H1 (cell line): ENCODE measurements around the gene TCEAL1. TPM values are rescaled to one million over a fixed set of nuclear protein-coding genes. Genes with fewer than 3 reads are reported as not detected.

Experiments used
- ATF2 ChIP-seq: IDR thresholded peaks from 2 replicates; pipeline ENCODE4 v1.6.1; 2012; ENCODE audit warnings: low read length, inconsistent platforms
- CHD7 ChIP-seq: fragments of 300-600 bp; sonication (generic); IDR thresholded peaks from 2 replicates; pipeline ENCODE4 v1.7.1; 2012; ENCODE audit warnings: low read length, moderate library complexity, mild to moderate bottlenecking, inconsistent platforms; ENCODE audit not compliant: insufficient replicate concordance
- EP300 ChIP-seq, 2 experiments: IDR thresholded peaks; 1 replicate in 1 of 2; 2 replicates in 1 of 2; pipeline ENCODE4 v1.6.1; 2011 to 2012; ENCODE audit warnings: low read depth in 2 of 2, low read length in 2 of 2, mild to moderate bottlenecking in 2 of 2, borderline replicate concordance in 1 of 2, inconsistent platforms in 1 of 2, moderate library complexity in 1 of 2
- HDAC2 ChIP-seq, 2 experiments: fragments of 300-600 bp in 1 of 2; sonication (generic) in 1 of 2; IDR thresholded peaks; 2 replicates each; pipeline ENCODE4 v1.6.1; 2011 to 2012; ENCODE audit warnings: low read depth in 2 of 2, low read length in 2 of 2, mild to moderate bottlenecking in 2 of 2, moderate library complexity in 2 of 2, borderline replicate concordance in 1 of 2, inconsistent platforms in 1 of 2
- JUN ChIP-seq: IDR thresholded peaks from 2 replicates; pipeline ENCODE4 v1.6.1; 2011; ENCODE audit warnings: low read depth, mild to moderate bottlenecking, improper control_type of control experiment, low read length
- KDM1A ChIP-seq: fragments of 200-600, 300-600 bp; sonication (generic); IDR thresholded peaks from 2 replicates; pipeline ENCODE4 v1.7.1; 2016; ENCODE audit warnings: mild to moderate bottlenecking, low read length, borderline replicate concordance
- NRF1 ChIP-seq: IDR thresholded peaks from 2 replicates; pipeline ENCODE4 v1.6.1; 2011; ENCODE audit warnings: mild to moderate bottlenecking, low read depth, low read length, improper control_type of control experiment
- POLR2A ChIP-seq, 2 experiments: IDR thresholded peaks; 1 replicate in 1 of 2; 2 replicates in 1 of 2; pipeline ENCODE4 v1.6.1; 2011; ENCODE audit warnings: low read depth in 2 of 2, low read length in 2 of 2, mild to moderate bottlenecking in 2 of 2; ENCODE audit errors: control extremely low read depth in 1 of 2
- SP4 ChIP-seq: IDR thresholded peaks from 2 replicates; pipeline ENCODE4 v1.6.1; 2012; ENCODE audit warnings: low read length, inconsistent platforms
- TAF7 ChIP-seq: optimal IDR thresholded peaks from 2 replicates; pipeline ENCODE3; 2011; ENCODE audit warnings: low read depth, mild to moderate bottlenecking, inconsistent platforms, low read length, moderate library complexity, borderline replicate concordance
- polyA plus RNA-seq, 7 experiments: library from polyadenylated mRNA; depleted of rRNA in 3 of 7; stranded (reverse) in 5 of 7; unstranded in 2 of 7; fragments of >200 nt in 5 of 7; fragments of 200-250 nt in 2 of 7; gene quantifications; 1 replicate in 5 of 7; 2 replicates in 1 of 7; 4 replicates in 1 of 7; pipeline versions ENCODE4 v1.2.1 to v1.2.3, GENCODE V29; 2011 to 2013; ENCODE audit warnings: missing spikeins in 2 of 7, mixed read lengths in 2 of 7
- total RNA-seq: library from RNA; stranded (reverse); fragmentation: NEBNext Ultra II Directional; extraction: Animal tissue kit (Norgen Biotek cat#: 25700); gene quantifications from 2 replicates; pipeline ENCODE4 v1.2.1, GENCODE V29; 2021

TCEAL1 gene
- total and polyA plus RNA-seq, 2 of the 8 experiments (the other 6 are each of a cell fraction or from before 2014, with no cell fraction given) = 3.9 to 4.1 TPM

GRCh38 chrX:103586659-103587058 is 42.1 kb upstream of the TCEAL1 start (continued):
- TF ChIP-seq CHD7 (no peak), HDAC2 (IDR thresholded peaks at IDR 0.05; ENCODE audit: borderline replicate concordance in 1 of 2, low read depth in 2 of 2, low read length in 2 of 2) (no peak), POLR2A (IDR thresholded peaks at IDR 0.05; ENCODE audit: control extremely low read depth in 1 of 2, low read depth in 2 of 2, low read length in 2 of 2) (no peak), TAF7 (no peak), EP300 (IDR thresholded peaks at IDR 0.05; ENCODE audit: borderline replicate concordance in 1 of 2, low read depth in 2 of 2, low read length in 2 of 2) (no peak), JUN (no peak), SP4 (no peak), KDM1A (no peak), NRF1 (no peak), ATF2 (no peak)
